AML-193 (cell line): ENCODE results near the gene LINC00305.

Experiments used
- DNase-seq, 2 experiments: peaks; one replicate each; lab custom pipeline; 2025; lab: John Stamatoyannopoulos, UW

LINC00305 gene

DNA sequence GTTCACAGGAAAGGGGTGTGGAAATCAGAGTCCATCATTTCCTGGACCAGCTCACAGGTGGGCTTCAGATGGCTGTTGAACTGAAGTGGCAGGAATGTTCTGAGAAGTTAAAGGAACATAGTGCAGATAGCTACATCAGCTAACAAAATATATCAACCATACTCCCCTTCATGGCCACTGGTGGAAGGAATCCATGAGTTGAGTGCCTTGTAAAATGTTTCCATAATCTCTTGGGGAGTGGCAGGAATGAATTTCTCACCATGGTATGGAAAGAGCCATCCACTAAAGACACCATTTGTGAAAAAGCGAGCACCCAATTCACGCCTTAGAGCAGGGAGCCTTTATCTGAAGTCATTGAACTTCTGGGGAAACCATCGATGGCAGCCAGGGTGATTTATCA is at the start of gene LINC00305:
Gene LINC00305 (minus strand): TSS at position 101 of the 400 bp plus-strand sequence.
- no peak for DNase-seq

DNA sequence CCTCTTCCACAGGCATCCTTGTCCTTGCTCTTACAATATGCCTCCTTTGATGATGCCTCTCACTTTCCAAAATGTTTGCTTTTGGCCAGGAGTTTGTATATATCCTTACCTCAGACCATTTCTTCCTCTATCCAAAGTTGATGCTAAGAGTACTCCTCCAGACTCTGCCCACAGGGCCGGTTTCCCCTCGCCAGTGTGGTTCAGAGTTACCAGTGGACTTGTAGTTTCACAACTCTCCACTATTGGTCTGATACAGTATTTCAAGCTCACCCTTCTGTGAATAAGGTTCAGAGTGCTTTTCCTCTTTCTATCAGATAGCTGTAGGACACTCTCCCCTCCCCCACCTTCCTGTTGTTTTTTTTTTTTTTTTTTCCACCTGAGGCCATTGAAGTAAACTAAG is 42.2 kb upstream of the LINC00305 start:
- DNase-seq = no peak

DNA sequence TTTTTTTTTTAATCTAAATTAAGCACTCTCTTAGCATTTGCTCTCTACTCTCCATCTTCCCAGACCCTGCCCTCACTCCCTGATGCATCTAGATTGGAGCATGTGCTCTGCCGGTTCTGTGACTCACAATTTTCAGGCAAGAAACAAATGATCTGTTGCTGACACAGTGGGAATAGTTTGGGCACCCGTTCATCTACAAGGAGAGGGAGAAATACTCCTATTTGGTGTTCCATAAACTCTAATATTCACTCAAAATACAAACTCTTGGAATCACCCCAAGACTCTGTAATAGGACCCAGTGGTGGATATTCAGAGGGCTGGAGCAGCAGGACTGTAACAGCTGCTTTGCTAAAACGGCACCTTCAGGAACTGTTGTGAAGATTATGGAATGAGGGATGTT is 37.1 kb upstream of the LINC00305 start:
- DNase-seq = no peak

DNA sequence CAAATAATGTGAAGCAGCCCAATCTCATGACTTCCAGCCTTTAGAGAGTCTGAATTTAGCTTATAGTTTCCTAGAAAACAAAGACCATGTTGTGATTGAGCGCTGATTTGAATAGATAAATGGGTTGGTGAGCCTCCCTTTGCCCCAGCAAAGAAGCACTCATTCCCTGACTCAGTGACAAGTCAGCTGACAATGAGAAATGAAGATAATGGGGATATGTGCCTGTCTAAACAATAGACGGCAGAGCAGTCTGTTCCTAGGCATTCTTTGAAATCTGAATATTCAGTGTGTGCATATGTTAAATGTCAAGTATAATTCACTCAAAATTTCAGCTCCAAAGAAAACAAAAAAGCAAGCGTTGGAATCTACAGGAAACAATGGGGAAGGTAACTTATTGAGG is 34.8 kb upstream of the LINC00305 start:
- no peak for DNase-seq

DNA sequence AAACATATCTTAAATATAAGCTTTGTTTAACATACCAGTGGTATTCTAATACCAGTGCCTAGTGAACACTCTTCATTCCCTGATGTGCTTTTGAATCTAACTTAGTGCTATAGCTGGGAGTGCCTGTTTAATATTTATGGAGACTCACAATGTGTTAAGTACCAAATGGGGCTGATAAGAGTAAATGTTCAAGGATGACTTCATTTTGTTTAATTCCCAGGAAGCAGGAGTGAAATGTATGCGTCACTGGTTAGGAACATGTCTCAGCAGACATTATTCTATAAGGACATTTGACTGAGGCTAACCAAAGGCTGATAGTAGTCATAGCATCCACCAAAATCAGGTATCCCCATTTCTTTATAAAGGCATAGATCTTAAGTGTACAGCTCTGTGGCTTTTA is 31.7 kb upstream of the LINC00305 start:
- DNase-seq = no peak

DNA sequence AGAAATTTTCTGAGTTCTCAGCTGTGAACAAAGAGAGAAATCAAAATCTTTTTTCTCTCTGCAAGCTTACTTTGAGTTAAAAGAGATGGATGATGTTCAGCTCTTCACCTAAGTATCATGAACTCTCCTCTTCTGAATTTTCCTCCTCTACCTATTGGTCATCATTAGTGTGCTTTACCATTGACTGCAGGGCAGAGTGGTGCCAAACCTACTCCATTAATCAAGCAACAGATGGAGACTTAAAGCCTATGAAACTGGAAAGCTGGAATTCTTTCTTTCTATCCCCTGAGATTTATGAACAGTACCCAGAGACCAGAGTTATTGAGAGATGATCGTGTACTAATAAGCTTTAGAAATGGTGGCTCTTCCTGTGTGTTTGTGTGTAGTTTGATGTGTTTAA is 31.3 kb upstream of the LINC00305 start:
- DNase-seq = no peak

DNA sequence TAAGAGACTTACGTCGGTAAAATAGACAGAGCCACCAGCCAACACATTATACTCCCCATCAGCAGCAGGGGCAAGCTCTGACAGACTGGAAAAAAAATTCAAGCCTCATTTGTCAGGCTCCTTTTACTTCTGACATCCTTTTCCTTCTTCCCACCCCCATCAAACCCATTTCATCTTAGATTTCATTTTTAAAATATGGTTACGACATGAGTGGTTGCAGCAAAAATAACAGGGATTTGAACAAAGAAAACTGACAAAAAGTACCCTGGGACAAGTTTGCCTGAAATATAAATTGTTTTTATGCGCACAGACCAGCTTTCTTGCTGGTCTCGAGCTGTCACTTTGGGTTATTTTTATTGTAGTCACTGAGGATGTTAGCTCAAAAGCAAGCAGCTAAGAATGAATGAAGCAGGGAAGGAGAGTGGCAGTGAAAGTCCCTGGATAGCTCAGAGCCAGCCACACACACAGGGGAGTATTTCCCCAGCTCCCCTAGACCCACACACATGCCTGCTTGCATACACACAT is 30.7 kb upstream of the LINC00305 start:
- DNase-seq = no peak

DNA sequence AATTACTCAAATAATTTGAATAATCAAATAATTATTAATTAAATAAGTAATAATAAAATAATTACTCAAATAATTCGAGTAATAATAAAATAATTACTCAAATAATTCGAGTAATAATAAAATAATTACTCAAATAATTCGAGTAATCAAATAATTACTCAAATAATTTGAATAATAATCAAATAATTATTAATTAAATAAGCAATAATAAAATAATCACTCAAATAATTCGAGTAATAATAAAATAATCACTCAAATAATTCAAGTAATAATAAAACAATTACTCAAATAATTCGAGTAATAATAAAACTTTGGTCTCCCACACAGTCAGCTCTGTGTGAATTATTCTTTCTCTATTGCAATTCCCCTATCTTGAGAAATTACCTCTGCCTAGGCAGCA is 30.0 kb upstream of the LINC00305 start:
- DNase-seq = no peak

DNA sequence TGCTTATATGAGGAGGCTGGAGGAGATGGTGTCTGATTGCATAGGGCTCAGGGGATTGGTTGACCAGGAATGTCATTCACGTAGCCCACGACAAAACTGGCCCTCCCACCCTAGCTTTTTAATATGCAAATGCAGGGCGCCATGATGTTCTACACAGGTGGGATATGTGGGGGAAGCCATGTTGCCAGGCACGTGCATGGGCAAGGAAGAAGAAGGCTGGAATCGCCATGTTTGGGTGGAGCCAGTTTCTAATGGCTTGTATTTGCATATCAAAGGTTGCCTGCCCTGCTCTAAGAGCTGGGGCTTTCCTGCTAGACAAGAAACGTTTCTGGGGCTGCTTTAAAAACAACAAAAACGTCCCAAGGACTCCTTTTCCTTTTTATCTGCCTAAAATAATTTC is 26.5 kb upstream of the LINC00305 start:
- DNase-seq = no peak

DNA sequence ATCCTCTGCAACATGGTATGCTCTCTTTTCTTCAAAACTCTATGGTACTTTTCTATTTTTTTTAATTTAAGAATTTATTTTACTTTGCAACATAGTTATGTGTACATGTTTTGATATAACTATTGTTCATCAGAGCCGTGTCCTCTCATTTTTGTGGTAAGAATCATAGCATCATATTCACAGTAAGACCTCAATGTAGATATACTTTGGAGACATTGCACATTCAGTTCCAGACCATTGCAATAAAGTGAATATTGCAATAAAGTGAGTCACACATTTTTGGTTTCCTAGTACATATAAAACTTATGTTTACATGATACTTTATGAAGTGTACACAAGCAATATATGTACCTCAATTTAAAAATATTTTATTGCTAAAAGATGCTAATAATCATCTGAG is 22.7 kb upstream of the LINC00305 start:
- DNase-seq = no peak

DNA sequence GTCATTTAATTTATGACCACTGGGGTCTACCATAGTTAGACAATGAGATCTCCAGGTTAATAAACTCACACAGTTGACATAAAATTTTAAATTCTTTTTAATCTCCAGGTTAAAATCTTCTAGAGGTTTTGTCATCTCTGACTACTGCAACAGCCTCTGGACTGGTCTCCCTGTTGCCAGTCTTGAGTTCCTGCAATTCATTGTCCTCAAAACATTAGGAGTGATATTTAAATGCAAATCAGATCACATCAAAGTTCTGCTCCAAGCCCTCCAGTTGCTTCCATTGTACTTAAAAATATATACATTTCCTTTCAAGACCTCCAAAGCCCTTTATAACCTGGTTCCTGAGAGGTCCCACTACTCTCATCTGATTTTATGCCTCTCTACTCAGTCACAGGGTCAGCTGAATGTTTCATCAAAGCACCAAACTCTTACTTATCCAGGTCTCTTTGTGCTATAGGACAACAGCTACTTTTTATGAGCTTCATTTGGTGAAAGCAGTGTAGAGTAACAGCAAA is 18.6 kb upstream of the LINC00305 start:
- no peak for DNase-seq

DNA sequence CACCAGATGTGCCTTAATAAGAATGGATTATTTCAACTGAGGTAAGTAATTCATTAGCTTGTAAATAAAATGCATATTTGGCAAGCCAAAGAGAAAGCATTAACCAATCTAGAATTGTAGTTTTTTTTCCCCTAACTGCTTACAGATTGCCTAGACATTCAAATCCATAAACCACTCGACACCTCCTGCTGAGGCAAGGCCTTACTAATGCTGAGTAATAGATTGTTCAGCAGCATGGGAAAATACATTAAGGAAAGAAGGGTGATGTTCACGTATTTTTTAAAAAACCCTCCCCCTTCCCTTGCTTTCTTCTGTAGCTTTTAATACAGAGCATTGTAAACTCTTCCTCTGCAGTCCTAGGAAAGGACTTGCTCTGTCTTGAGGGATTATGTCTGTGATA is 17.0 kb upstream of the LINC00305 start:
- DNase-seq = no peak

DNA sequence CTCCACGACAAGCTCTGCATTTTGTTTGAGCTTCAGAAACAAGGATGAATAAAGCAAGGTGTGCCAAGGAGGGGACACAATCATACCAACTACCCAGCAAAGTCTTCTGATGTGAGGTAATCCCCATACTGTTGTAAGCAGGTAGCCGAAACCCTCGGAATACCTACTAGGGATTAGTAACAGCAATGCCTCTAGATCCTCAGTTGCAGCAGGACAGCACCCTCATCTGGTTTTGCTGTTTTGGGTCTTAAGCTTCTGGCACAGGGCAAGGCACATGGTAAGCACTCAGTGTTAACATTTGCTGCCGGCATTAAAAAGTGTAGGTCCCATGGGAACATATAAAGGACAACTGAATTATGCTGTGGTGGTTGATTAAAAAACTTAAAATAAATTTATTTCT is 16.0 kb upstream of the LINC00305 start:
- no peak for DNase-seq

DNA sequence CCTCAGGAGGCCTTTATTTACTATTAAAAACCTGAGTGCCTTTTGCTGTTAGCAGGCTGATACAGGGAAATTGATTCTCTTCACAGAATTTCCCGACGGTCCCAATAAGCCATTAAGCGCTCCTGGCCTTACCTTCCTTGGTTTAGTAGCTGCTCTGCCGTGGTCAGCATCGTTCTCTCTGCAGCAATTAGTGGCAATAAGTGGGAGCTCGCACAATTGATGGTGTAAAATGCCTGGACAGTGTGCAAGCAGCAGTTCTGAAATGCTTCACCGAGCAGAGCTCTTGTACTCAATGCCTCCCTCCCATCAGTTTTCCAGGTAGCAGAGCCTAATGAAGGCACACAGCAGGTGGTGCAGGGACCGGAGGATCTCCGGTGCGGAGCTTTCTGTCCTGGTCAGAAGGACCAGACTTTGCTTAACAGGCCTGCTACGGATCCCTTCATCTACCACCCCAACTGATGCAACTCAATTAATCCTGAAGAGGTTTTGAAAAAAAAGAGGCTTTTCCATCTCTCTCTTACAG is 1.1 kb upstream of the LINC00305 start:
- no peak for DNase-seq

DNA sequence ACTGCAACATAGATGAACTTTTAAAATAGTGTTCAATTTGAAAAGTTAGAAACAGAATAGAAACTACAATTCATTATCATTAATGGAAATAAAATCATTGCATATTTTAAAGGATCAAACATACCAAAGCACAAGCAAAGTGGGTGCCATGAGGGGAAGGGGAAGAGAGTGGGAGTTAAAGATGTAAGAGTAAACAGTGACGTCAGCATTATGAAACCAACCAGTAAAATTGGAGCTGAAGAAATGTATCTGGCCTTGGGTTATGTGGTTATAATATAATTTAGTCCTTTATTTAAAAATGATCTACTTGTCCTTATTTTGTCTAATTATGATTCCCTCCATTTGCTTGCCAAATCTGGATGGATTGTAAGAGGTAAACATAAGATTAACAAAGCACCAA is 6.0 kb downstream of the LINC00305 start:
- DNase-seq = no peak

DNA sequence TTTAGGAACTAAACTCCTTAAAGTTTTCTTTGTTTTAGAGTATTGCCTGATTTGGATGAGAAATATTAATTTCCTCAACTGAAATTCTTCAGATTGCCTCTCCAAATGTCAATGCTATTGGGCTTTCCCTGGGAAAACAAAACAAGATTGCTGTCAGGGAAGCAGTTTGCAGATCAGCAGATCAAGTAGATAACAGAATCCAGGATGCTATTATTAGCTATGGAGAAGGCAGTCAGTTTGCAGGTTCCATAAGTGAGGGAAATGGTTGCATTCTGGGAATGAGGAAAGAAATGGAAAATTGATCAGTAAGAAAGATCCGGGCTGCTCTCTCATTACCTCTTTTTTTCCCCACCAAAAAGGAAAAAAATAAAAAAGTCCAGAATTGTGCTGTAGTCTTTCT is 11.0 kb downstream of the LINC00305 start:
- DNase-seq = no peak

DNA sequence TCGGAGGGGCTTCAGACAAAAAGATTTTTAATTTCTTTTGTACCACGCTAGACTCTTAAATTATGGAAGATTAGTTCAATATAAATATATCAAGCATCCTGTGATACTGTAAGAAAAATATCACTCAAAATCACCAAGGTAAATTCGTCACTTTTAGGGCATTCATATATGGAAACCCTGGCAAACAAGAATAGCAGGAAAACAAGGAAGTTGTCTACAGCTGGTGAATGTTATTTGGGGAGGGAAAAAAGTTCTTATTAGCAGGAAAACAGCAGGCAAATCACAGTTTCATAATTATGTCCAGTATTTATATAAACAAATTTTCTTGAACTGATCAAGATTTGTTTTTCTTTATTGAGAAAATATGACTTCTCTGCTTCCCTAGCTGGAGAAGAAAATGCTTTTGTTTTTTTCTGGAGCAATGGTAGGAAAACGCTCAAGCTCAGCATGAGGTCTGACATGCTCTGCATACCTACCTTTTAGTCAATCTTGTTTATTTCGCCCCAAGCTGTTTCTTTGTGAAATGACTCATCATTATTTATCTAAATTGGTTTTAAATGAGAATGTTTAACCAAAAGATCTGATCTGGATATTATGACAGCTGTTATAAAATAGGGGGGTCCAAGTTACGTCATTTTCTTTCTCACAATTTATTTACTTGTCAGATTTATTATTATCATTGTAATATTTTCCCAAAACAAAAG is 14.7 kb downstream of the LINC00305 start:
- DNase-seq = no peak

DNA sequence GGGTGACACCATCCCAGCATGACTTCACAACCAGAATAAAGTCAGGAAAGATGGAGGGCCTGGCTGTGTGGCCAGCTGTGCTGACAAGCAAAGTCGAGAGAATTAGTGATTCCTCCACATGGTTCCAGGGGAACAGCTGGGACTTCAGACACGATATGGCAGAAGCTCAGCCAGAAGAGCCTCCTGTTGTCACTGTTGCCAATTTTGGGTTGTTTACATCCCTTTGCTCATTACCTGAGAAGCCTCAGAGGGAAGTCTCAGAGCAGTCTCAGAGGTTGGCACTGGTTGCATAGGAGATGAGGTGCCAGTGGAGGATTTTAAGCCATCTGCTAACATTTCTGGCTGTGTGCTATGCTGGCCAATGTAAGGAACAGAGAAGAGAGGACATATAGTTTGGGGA is 16.0 kb downstream of the LINC00305 start:
- no peak for DNase-seq

DNA sequence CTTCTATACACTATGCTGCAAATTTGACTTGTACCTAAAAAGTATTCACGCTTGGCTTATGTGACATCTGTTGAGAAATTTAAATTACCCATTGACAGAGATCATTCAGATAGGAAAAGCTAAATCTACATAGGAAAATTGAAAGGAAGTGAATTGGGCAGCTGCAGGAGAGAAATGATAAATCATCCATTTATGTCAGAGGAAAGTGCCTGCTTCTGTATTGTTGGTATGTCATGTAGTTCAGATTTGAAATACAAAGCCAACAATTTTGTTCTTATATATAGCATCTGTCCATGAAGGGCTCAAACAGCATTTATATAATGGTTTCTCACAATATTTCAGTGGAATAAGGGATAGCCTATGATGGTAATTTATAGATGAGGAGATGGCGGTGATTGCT is 17.6 kb downstream of the LINC00305 start:
- no peak for DNase-seq

DNA sequence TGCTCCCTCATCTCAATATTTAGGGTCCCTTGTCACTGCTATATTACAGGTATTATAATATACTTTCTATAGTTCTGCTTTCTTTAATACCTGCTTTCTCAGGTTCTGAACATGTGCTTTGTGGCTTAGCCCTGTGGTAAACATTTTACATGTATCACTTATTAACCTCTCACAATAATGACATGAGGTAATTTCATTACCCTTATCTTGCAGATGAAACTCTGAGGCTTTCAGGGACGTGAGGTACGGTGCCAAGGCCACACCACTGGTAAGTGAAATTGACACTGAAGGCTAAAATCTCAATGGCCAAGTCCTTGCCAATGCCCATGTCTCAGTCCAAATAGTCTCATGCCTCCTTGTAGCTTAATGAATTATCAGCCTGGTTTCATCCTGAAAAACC is 21.7 kb downstream of the LINC00305 start:
- DNase-seq = no peak

DNA sequence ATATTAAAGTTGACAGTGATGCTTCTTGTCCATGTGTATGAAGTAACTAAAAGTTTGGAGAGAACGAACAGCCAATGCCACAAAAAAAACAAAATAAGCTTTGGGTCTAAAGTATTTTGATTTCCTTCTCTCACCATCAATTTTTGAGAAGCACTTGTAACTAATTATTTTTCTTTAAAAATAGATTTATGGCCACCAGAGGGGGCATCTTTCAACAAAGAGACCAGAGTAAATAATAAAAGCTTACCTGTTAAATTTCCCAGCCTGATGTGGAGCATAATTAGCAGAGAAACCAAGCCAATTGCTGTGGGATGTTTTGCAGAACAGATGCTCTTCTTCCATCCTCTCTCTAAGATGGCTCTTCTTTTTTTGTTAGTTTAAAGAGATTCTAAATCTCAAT is 29.0 kb downstream of the LINC00305 start:
- DNase-seq = no peak

DNA sequence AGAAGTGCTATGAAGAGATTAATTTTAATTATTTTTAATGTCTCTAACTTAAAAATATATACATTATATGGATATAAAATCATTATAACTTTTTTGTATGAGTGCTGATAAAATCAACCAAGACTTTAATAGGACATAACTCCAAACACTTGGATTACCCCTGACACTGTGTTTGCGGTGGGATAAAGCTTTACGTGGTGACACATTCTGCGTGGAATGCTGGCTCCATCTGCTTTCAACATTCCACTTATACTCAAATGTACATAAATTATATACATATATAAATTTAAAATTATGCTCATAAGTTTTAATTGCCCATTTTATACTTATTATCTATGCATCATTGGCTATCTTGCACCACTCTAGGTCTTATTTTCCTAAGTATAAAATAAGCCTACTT is 30.5 kb downstream of the LINC00305 start:
- DNase-seq = no peak

DNA sequence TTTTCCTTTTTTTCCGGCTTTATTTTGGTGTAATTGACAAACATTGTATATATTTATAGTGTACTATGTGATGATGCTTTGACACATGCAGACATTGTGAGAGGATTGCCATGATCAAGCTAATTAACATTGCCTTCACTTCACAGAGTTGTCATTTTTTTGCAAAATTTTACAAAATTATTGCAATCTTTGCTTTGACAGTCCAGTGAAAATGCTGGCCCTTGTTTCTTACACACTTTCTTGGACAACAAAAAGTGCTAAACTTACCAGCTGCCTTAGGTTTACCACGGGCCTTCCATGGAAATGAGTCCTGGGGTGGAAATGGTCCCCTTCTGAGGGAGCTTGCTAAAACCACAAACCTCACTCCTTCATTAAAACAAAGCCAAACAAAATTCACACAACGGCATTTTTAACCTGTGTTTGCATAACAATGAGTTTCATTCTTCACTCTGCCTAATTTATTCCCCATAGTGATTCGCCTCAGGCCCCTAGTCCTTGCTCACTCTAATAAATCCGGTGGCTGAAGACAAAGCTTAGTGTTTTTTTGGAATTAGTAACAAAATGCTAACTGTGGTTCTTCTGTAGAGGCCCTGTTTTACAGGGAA is 32.2 kb downstream of the LINC00305 start:
- no peak for DNase-seq
